KOPT-K1 (cell line): Measurements from ENCODE around the gene TJP3.

Experiments
- H3K27ac ChIP-seq: fragments of 200-600 bp; sonication (generic); 2 replicates; pipeline ENCODE4 v1.5.1; 2016; ENCODE audit warnings: antibody characterized with exemption, mild to moderate bottlenecking, low read depth, low read length; ENCODE audit not compliant: poor library complexity, severe bottlenecking
- H3K36me3 ChIP-seq: fragments of 200-600 bp; sonication (generic); 2 replicates; pipeline ENCODE4 v1.5.1; 2017; ENCODE audit warnings: antibody characterized with exemption, mild to moderate bottlenecking, low read length, moderate library complexity; ENCODE audit not compliant: insufficient read depth
- H3K9me3 ChIP-seq: fragments of 200-600 bp; sonication (generic); 2 replicates; pipeline ENCODE4 v1.5.1; 2017; ENCODE audit warnings: antibody characterized with exemption, low read length, mild to moderate bottlenecking; ENCODE audit not compliant: insufficient read depth, poor library complexity, severe bottlenecking

Gene TJP3

DNA sequence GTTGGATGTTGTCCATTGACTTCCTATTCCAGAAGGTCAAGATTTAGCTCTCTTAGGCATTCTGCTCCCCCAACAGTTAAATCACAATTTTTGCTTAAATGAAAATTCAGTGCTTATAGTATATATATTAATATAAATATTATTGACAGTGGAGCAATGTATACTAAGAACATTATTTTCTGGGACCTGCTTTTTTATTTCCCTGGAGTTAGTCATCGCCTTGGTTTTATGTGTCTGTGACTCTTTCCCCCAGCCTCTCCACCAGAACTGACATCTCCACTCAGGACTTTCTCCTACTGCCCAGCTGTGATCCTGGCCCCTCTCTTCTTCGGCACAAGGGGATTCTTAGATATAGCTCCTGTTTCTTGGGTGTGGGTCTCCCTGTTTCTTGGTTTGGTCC is 88.2 kb downstream of the TJP3 start:
- H3K9me3 ChIP-seq, result peaks cover 12% of the 10 kb centered on the region
- H3K36me3 ChIP-seq, result no peaks in the 10 kb centered on the region
- H3K27ac ChIP-seq, result no peak overlapping the region

DNA sequence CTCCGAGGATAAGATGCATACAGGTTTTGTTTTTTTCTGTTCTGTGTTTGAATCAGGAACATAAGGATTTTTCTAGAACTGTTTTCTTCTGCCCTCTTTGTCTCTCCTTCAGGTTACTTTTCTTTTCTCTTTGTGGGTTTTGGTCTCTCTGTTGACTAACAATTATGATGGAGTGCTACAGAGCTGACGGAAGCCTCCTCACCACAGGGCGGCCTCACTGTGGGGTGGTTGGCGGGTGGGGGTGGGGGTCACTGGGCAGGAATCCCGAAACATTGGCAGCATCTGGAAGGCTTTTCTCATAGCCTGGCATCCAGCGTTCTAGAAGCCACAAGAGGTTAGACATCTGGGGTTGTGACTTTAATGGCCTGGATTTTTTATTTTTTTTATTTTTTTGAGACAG is 90.0 kb downstream of the TJP3 start:
- H3K27ac ChIP-seq, result no peak overlapping the region

More for the DNA sequence above, 90.0 kb downstream of the TJP3 start:
- Histone ChIP-seq H3K9me3 (peaks cover 11% of the 10 kb centered on the region), H3K36me3 (no peaks in the 10 kb centered on the region)
